Lung (tissue), 12 donors: ENCODE measurements around the gene ATP8B3. TPM values are rescaled to one million over a fixed set of nuclear protein-coding genes. Genes with fewer than 3 reads are reported as not detected.
A peak's percentile ranks its signal among the peaks of the same experiment; 100 is the strongest.

Source experiments
- ATAC-seq: fragments of 200-7000 bp; cut with Tn5 transposase; one replicate; pipeline ENCODE4 v1.9.1; 2020; ENCODE audit warnings: moderate number of reproducible peaks; ENCODE audit not compliant: insufficient read depth, low FRiP score
- DNase-seq, 3 donors: peaks; one replicate each; pipeline ENCODE4 v3.0.0-alpha.2; 2013 to 2017
- H3K27ac ChIP-seq, 2 donors: one replicate each; pipeline ENCODE4 v1.5.1; 2013; ENCODE audit warnings: mild to moderate bottlenecking in 2 of 2, moderate library complexity in 2 of 2, control low read depth in 1 of 2, inconsistent platforms in 1 of 2, low read depth in 1 of 2, low read length in 1 of 2
- H3K27me3 ChIP-seq, 3 donors: one replicate each; pipeline ENCODE4 v1.5.1; 2013; ENCODE audit warnings: low read length in 2 of 3; ENCODE audit not compliant: control insufficient read depth in 3 of 3, insufficient read depth in 3 of 3
- H3K36me3 ChIP-seq, 4 donors: one replicate each; pipeline ENCODE4 v1.5.1; 2013; ENCODE audit warnings: low read length in 4 of 4, mild to moderate bottlenecking in 1 of 4, moderate library complexity in 1 of 4; ENCODE audit not compliant: control insufficient read depth in 4 of 4, insufficient read depth in 4 of 4
- H3K4me1 ChIP-seq, 5 donors: one replicate each; pipeline ENCODE4 v1.5.1; 2013; ENCODE audit warnings: low read length in 5 of 5, mild to moderate bottlenecking in 2 of 5, moderate library complexity in 1 of 5; ENCODE audit not compliant: control insufficient read depth in 5 of 5, insufficient read depth in 5 of 5
- H3K4me3 ChIP-seq: one replicate; pipeline ENCODE4 v1.5.1; 2013; ENCODE audit warnings: mild to moderate bottlenecking, control low read depth, moderate library complexity
- H3K9ac ChIP-seq, 2 donors: one replicate each; pipeline ENCODE4 v1.5.1; 2013; ENCODE audit warnings: low read length in 2 of 2, control low read depth in 1 of 2; ENCODE audit not compliant: insufficient read depth in 1 of 2
- H3K9me3 ChIP-seq, 4 donors: one replicate each; pipeline ENCODE4 v1.5.1; 2013; ENCODE audit warnings: low read length in 3 of 4, mild to moderate bottlenecking in 1 of 4, moderate library complexity in 1 of 4; ENCODE audit not compliant: control insufficient read depth in 4 of 4, insufficient read depth in 3 of 4
- CTCF ChIP-seq: IDR thresholded peaks from 2 replicates; pipeline ENCODE4 v1.5.1; 2012; ENCODE audit warnings: mild to moderate bottlenecking; ENCODE audit errors: control extremely low read depth, extremely low read depth
- WGBS, 2 donors: extraction: QIAGEN DNeasy Blood & Tissue Kit; methylation state at CpG; one replicate each; pipeline ENCODE4 v1.1.7; 2013; 5-methylcytosine and 5-hydroxymethylcytosine counted together
- polyA plus RNA-seq, 2 donors: library from polyadenylated mRNA; stranded (reverse); fragments of 200-250 nt; gene quantifications; one replicate each; pipeline ENCODE4 v1.2.1, GENCODE V29; 2013
- total RNA-seq, 2 donors: library from RNA; depleted of rRNA in 1 of 2; stranded (reverse); fragments of >200 nt in 1 of 2; gene quantifications; one replicate each; pipeline ENCODE4 v1.2.1, GENCODE V29; 2014 to 2021
- donor health status: control.
- donor health status: control.
- donor health status: Bipolar disorder and iron deficiency.
- donor health status: healthy.
- donor health status: DM: yes; HTN: yes; CAD: no.

The ATP8B3 gene
- total and polyA plus RNA-seq, 4 donors = 0.69 to 2.4 (median 1.8) TPM

- H3K4me1 ChIP-seq = peaks cover 0 to 3% (median under 1%) of the 10 kb centered on the region in 5 donors
- TF ChIP-seq CTCF = no peak
- no peak overlapping the region for H3K4me3 ChIP-seq
- H3K36me3 ChIP-seq = no peaks in the 10 kb centered on the region
- no peak overlapping the region for H3K9ac ChIP-seq
- H3K9me3 ChIP-seq = no peaks in the 10 kb centered on the region
- H3K27me3 ChIP-seq = no peaks in the 10 kb centered on the region
- 69 to 86% methylated on average over 30 of the region's 30 CpGs for WGBS, 2 donors
- ATAC-seq (no peak), DNase-seq (peak in 1 of 3 donors; percentile 49)
- no peak overlapping the region for H3K27ac ChIP-seq
These were observed 4.2 kb downstream of the ATP8B3 start for GRCh38 chr19:1807695-1808394.

DNA sequence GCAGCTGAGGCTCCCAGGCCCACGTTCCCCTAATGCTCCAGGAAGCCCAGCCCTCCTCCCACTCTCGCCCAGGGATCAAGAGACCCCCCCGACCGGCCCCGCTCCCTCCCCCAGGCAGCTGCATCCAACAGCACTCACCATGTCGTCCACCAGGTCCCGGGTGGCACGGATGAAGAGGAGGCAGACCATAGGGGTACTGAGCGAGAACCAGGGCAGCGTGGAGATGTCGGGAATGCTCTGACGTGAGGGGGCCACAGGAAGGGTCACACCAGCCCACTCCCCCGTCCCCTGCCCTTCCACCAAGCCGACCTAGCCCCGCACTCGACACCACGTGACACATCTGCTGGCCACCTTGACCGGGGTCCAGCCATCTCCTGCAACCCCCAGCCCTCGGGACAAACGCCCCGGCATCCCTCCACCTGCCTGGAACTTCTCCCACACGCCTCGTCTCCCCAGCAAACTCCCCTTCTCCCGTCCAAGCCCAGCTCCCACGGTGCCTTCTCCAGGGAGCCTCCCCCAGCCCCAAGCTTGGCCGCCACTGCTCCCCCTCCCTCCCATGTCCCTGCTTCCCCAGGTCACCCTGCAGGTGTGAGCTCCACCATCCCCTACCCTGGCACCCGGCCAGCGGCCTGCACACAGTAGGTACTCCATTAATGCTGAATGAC lies 4.9 kb downstream of the ATP8B3 start:
- WGBS, 2 donors = 68 to 81% methylated on average over 28 of the region's 28 CpGs
- Histone ChIP-seq H3K9me3 (no peaks in the 10 kb centered on the region), H3K9ac (no peak overlapping the region), H3K36me3 (no peaks in the 10 kb centered on the region), H3K4me3 (no peak overlapping the region), H3K27ac (no peak overlapping the region), H3K4me1 (peaks cover 0 to 2% (median 0%) of the 10 kb centered on the region in 5 donors), H3K27me3 (no peaks in the 10 kb centered on the region)
- no peak for TF ChIP-seq CTCF
- DNase-seq = no peak
- ATAC-seq = no peak

GRCh38 chr19:1806184-1807029 lies 5.7 kb downstream of the ATP8B3 start:
- Histone ChIP-seq H3K9ac (no peak overlapping the region), H3K9me3 (no peaks in the 10 kb centered on the region), H3K4me3 (no peak overlapping the region), H3K27ac (no peak overlapping the region), H3K27me3 (no peaks in the 10 kb centered on the region), H3K36me3 (no peaks in the 10 kb centered on the region), H3K4me1 (peaks cover 0 to under 1% (median 0%) of the 10 kb centered on the region in 5 donors)
- TF ChIP-seq CTCF = no peak
- ATAC-seq (no peak), DNase-seq (no peak)
- 82 to 88% methylated on average over 45 of the region's 45 CpGs for WGBS, 2 donors
